PFSK-1 (cell line): ENCODE results near the gene GRB2.

Experiments used
- POLR2AphosphoS5 ChIP-seq: IDR thresholded peaks from 2 replicates; pipeline ENCODE4 v1.6.1; 2012; ENCODE audit warnings: low read depth, mild to moderate bottlenecking, control low read depth, low read length, moderate library complexity
- TAF1 ChIP-seq: IDR thresholded peaks from 2 replicates; pipeline ENCODE4 v1.6.1; 2012; ENCODE audit warnings: low read length, control low read depth, borderline replicate concordance; ENCODE audit not compliant: insufficient read depth

DNA sequence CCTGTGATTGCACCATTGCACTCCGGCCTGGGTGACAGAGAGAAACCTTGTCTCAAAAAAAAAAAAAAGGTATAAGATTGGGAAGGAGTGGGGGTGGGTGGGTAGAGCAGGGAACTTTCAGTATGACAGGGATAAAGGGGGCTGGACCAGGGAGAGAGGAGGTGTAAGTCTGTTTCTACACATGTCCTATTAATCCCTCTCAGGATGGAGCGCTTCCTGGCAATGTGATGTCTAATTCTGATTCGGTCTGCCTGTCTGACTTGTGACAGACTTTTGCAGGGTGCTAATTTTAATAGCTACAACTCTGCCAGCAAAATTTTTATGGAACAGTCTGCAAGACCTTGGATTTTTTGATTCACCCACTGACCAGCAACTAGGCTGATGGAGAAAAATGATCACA, 62.5 kb downstream of the GRB2 start:
- no peak for TF ChIP-seq POLR2AphosphoS5
- no peak for TF ChIP-seq TAF1
